SJCRH30 (cell line): Measurements from ENCODE around the gene TIE1. TPM values are rescaled to one million over a fixed set of nuclear protein-coding genes. Genes with fewer than 3 reads are reported as not detected.

Experiments
- DNase-seq, 2 experiments: peaks; one replicate each; pipeline ENCODE4 v3.0.0-alpha.2; 2015 to 2020
- H3K27ac ChIP-seq: fragments of 250-450 bp; sonication (Bioruptor Pico); 2 replicates; pipeline ENCODE4 v1.5.1; 2020; ENCODE audit warnings: mild to moderate bottlenecking, moderate library complexity
- H3K27me3 ChIP-seq: fragments of 250-450 bp; sonication (Bioruptor Pico); 2 replicates; pipeline ENCODE4 v1.5.1; 2020; ENCODE audit warnings: mild to moderate bottlenecking, moderate library complexity
- H3K36me3 ChIP-seq: fragments of 250-450 bp; sonication (Bioruptor Pico); 2 replicates; pipeline ENCODE4 v1.5.1; 2020; ENCODE audit warnings: mild to moderate bottlenecking, moderate library complexity
- H3K4me1 ChIP-seq: fragments of 250-450 bp; sonication (Bioruptor Pico); 2 replicates; pipeline ENCODE4 v1.5.1; 2020; ENCODE audit warnings: mild to moderate bottlenecking, moderate library complexity
- H3K4me3 ChIP-seq: fragments of 250-450 bp; sonication (Bioruptor Pico); 2 replicates; pipeline ENCODE4 v1.5.1; 2020; ENCODE audit warnings: mild to moderate bottlenecking, moderate library complexity
- H3K9me3 ChIP-seq: fragments of 250-450 bp; sonication (Bioruptor Pico); replicated peaks from 2 replicates; pipeline ENCODE4 v1.5.1; 2020; ENCODE audit warnings: mild to moderate bottlenecking, moderate library complexity
- total RNA-seq: library from RNA; depleted of rRNA; stranded (reverse); fragments of >200 nt; shearing (Covaris generic); gene quantifications from 2 replicates; pipeline ENCODE4 v1.2.3, GENCODE V29; 2014

Gene TIE1
- total RNA-seq, 1 experiment from 2014 or later = 1.5 TPM

- H3K27ac ChIP-seq = no peak overlapping the region
- peaks cover 5% of the 10 kb centered on the region; the same call in 1 of the 2 replicates for H3K27me3 ChIP-seq
- H3K4me3 ChIP-seq = no peak overlapping the region
- no peak for DNase-seq
- peaks cover 7% of the 10 kb centered on the region; the same call in 1 of the 2 replicates for H3K4me1 ChIP-seq
- no peaks in the 10 kb centered on the region for H3K9me3 ChIP-seq
- no peaks in the 10 kb centered on the region for H3K36me3 ChIP-seq
These were observed 4.6 kb upstream of the TIE1 start for GRCh38 chr1:43296207-43296606.

- peaks cover 9% of the 10 kb centered on the region; the same call in 1 of the 2 replicates for H3K27me3 ChIP-seq
- DNase-seq = no peak
- H3K36me3 ChIP-seq = no peaks in the 10 kb centered on the region
- H3K4me3 ChIP-seq = no peak overlapping the region
- no peaks in the 10 kb centered on the region for H3K9me3 ChIP-seq
- no peak overlapping the region for H3K27ac ChIP-seq
- H3K4me1 ChIP-seq = peaks cover 7% of the 10 kb centered on the region; the same call in 1 of the 2 replicates
These were observed 2.7 kb upstream of the TIE1 start for GRCh38 chr1:43298055-43298454.

- peaks cover 9% of the 10 kb centered on the region; the same call in 1 of the 2 replicates for H3K27me3 ChIP-seq
- DNase-seq = no peak
- no peak overlapping the region for H3K27ac ChIP-seq
- no peaks in the 10 kb centered on the region for H3K9me3 ChIP-seq
- H3K36me3 ChIP-seq = no peaks in the 10 kb centered on the region
- H3K4me1 ChIP-seq = peaks cover 5% of the 10 kb centered on the region; the same call in 1 of the 2 replicates
- no peak overlapping the region for H3K4me3 ChIP-seq
These were observed 1.7 kb upstream of the TIE1 start for GRCh38 chr1:43299101-43299500.

GRCh38 chr1:43302201-43302600 is 1.4 kb downstream of the TIE1 start:
- Histone ChIP-seq H3K9me3 (no peaks in the 10 kb centered on the region), H3K36me3 (no peaks in the 10 kb centered on the region), H3K27ac (no peak overlapping the region), H3K4me3 (no peak overlapping the region), H3K4me1 (no peaks in the 10 kb centered on the region), H3K27me3 (peaks cover 15% of the 10 kb centered on the region; the same call in 1 of the 2 replicates)
- DNase-seq = no peak

GRCh38 chr1:43302721-43303470 is 2.1 kb downstream of the TIE1 start:
- Histone ChIP-seq H3K36me3 (no peaks in the 10 kb centered on the region), H3K4me1 (no peaks in the 10 kb centered on the region), H3K4me3 (no peak overlapping the region), H3K27me3 (peaks cover 17% of the 10 kb centered on the region; the same call in 1 of the 2 replicates), H3K9me3 (no peaks in the 10 kb centered on the region), H3K27ac (no peak overlapping the region)
- no peak for DNase-seq

GRCh38 chr1:43303471-43304313 is 2.9 kb downstream of the TIE1 start:
- Histone ChIP-seq H3K4me3 (no peak overlapping the region), H3K4me1 (no peaks in the 10 kb centered on the region), H3K27me3 (peaks cover 21% of the 10 kb centered on the region; the same call in 1 of the 2 replicates), H3K9me3 (no peaks in the 10 kb centered on the region), H3K36me3 (no peaks in the 10 kb centered on the region), H3K27ac (no peak overlapping the region)
- no peak for DNase-seq

- Histone ChIP-seq H3K4me1 (no peaks in the 10 kb centered on the region), H3K27ac (no peak overlapping the region), H3K4me3 (no peak overlapping the region), H3K27me3 (peaks cover 25% of the 10 kb centered on the region; the same call in 1 of the 2 replicates), H3K9me3 (no peaks in the 10 kb centered on the region), H3K36me3 (no peaks in the 10 kb centered on the region)
- DNase-seq = no peak
These were observed 3.5 kb downstream of the TIE1 start for GRCh38 chr1:43304314-43304681.

- DNase-seq = no peak
- peaks cover 25% of the 10 kb centered on the region; the same call in 1 of the 2 replicates for H3K27me3 ChIP-seq
- no peaks in the 10 kb centered on the region for H3K36me3 ChIP-seq
- H3K9me3 ChIP-seq = no peaks in the 10 kb centered on the region
- no peak overlapping the region for H3K27ac ChIP-seq
- no peaks in the 10 kb centered on the region for H3K4me1 ChIP-seq
- no peak overlapping the region for H3K4me3 ChIP-seq
These were observed 4.1 kb downstream of the TIE1 start for GRCh38 chr1:43304771-43305300.

GRCh38 chr1:43305461-43305860 is 4.7 kb downstream of the TIE1 start:
- Histone ChIP-seq H3K27ac (no peak overlapping the region), H3K4me1 (no peaks in the 10 kb centered on the region), H3K36me3 (no peaks in the 10 kb centered on the region), H3K4me3 (no peak overlapping the region), H3K27me3 (peaks cover 25% of the 10 kb centered on the region; the same call in 1 of the 2 replicates), H3K9me3 (no peaks in the 10 kb centered on the region)
- no peak for DNase-seq

GRCh38 chr1:43305926-43306687 is 5.3 kb downstream of the TIE1 start:
- DNase-seq = no peak

GRCh38 chr1:43306688-43307457 is 6.1 kb downstream of the TIE1 start:
- no peak overlapping the region for H3K27ac ChIP-seq
- peaks cover 23% of the 10 kb centered on the region; the same call in 1 of the 2 replicates for H3K27me3 ChIP-seq
- DNase-seq = no peak
- no peaks in the 10 kb centered on the region for H3K9me3 ChIP-seq
- no peak overlapping the region for H3K4me3 ChIP-seq
- no peaks in the 10 kb centered on the region for H3K4me1 ChIP-seq
- no peaks in the 10 kb centered on the region for H3K36me3 ChIP-seq

More at GRCh38 chr1:43305926-43306687, 5.3 kb downstream of the TIE1 start:
- Histone ChIP-seq H3K9me3 (no peaks in the 10 kb centered on the region), H3K27me3 (peaks cover 25% of the 10 kb centered on the region; the same call in 1 of the 2 replicates), H3K4me3 (no peak overlapping the region), H3K27ac (no peak overlapping the region), H3K36me3 (no peaks in the 10 kb centered on the region), H3K4me1 (no peaks in the 10 kb centered on the region)

GRCh38 chr1:43307458-43308158 is 6.8 kb downstream of the TIE1 start:
- no peak overlapping the region for H3K27ac ChIP-seq
- no peak overlapping the region for H3K4me3 ChIP-seq
- no peak for DNase-seq
- H3K27me3 ChIP-seq = peaks cover 21% of the 10 kb centered on the region; the same call in 1 of the 2 replicates
- no peaks in the 10 kb centered on the region for H3K4me1 ChIP-seq
- no peaks in the 10 kb centered on the region for H3K36me3 ChIP-seq
- H3K9me3 ChIP-seq = no peaks in the 10 kb centered on the region
